Measurements from ENCODE around the gene SNX8.

Gene SNX8

GRCh38 chr7:2261611-2262010 lies 52.6 kb downstream of the SNX8 start:
- DNase-seq (ENCODE audit: low read depth), result no peak

GRCh38 chr7:2260820-2261219 lies 53.4 kb downstream of the SNX8 start:
- DNase-seq (ENCODE audit: low read depth), result no peak

- DNase-seq (ENCODE audit: low read depth), result no peak
Measured at GRCh38 chr7:2259480-2259879, 54.8 kb downstream of the SNX8 start.

- no peak for DNase-seq (ENCODE audit: low read depth)
Measured at GRCh38 chr7:2258661-2259365, 55.4 kb downstream of the SNX8 start.

GRCh38 chr7:2257651-2258050 lies 56.6 kb downstream of the SNX8 start:
- no peak for DNase-seq (ENCODE audit: low read depth)

- no peak for DNase-seq (ENCODE audit: low read depth)
Measured at GRCh38 chr7:2257046-2257551, 57.1 kb downstream of the SNX8 start.

GRCh38 chr7:2256306-2257045 lies 57.8 kb downstream of the SNX8 start:
- no peak for DNase-seq (ENCODE audit: low read depth)

- no peak for DNase-seq (ENCODE audit: low read depth)
Measured at GRCh38 chr7:2255145-2256139, 58.8 kb downstream of the SNX8 start.

- DNase-seq (ENCODE audit: low read depth), result no peak
Measured at GRCh38 chr7:2254429-2255144, 59.7 kb downstream of the SNX8 start.

GRCh38 chr7:2253525-2254244 lies 60.6 kb downstream of the SNX8 start:
- DNase-seq (ENCODE audit: low read depth), result no peak

GRCh38 chr7:2253021-2253420 lies 61.2 kb downstream of the SNX8 start:
- DNase-seq (ENCODE audit: low read depth), result no peak

- peak; percentile 59 for DNase-seq (ENCODE audit: low read depth)
Measured at GRCh38 chr7:2251841-2252771, 62.1 kb downstream of the SNX8 start.

GRCh38 chr7:2251381-2251780 lies 62.9 kb downstream of the SNX8 start:
- DNase-seq (ENCODE audit: low read depth), result no peak

GRCh38 chr7:2249744-2250323 lies 64.4 kb downstream of the SNX8 start:
- no peak for DNase-seq (ENCODE audit: low read depth)

GRCh38 chr7:2248984-2249694 lies 65.1 kb downstream of the SNX8 start:
- peak; percentile 72 for DNase-seq (ENCODE audit: low read depth)

GRCh38 chr7:2247141-2247995 lies 66.9 kb downstream of the SNX8 start:
- DNase-seq (ENCODE audit: low read depth), result no peak

- DNase-seq (ENCODE audit: low read depth), result no peak
Measured at GRCh38 chr7:2245883-2246675, 68.2 kb downstream of the SNX8 start.

All from CMK (cell line).